Measurements from ENCODE around the gene KLHL22. TPM values are rescaled to one million over a fixed set of nuclear protein-coding genes. Genes with fewer than 3 reads are reported as not detected.

Gene KLHL22
- total and polyA plus RNA-seq, 8 donors, result 9.9 to 22.9 (median 13.2) TPM

DNA sequence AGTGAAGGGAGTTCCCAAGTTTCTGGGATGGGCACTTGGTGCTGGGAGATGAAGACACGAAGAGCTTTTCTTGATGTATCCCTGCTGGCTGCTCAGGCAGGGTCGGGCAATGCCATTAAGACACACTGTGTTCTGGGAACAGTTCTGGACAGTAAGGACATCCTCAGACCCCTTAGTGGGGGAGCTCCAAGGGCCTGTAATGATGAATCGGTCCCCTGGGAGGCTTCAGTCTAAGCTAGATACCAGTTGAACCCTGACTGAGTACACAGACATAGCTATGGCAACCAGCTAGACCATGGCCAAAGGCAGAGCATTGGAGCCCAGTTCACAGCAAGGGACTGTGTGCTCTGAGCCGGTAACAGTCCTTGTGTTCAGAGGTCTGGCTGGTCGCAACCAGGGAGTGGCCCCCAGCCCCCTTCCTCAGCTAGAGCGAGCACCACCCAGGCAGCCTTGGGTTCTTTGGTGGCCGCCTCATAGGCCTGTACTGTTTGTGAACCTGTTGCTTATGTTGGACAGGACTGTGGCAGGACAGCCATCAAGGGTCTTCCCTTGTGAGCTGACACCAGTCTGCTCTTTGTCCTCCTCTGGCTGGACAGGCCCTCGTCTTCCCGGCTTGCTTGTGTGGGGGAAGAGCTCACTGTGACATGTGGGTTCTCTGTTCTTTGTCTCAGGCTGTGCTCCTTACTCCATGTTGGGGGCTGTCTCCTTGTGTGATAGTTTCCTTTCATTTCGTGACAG, 36.8 kb upstream of the KLHL22 start:
- H3K27ac ChIP-seq, result peak overlapping the region in 2 of 4 donors; percentile 20 to 57

DNA sequence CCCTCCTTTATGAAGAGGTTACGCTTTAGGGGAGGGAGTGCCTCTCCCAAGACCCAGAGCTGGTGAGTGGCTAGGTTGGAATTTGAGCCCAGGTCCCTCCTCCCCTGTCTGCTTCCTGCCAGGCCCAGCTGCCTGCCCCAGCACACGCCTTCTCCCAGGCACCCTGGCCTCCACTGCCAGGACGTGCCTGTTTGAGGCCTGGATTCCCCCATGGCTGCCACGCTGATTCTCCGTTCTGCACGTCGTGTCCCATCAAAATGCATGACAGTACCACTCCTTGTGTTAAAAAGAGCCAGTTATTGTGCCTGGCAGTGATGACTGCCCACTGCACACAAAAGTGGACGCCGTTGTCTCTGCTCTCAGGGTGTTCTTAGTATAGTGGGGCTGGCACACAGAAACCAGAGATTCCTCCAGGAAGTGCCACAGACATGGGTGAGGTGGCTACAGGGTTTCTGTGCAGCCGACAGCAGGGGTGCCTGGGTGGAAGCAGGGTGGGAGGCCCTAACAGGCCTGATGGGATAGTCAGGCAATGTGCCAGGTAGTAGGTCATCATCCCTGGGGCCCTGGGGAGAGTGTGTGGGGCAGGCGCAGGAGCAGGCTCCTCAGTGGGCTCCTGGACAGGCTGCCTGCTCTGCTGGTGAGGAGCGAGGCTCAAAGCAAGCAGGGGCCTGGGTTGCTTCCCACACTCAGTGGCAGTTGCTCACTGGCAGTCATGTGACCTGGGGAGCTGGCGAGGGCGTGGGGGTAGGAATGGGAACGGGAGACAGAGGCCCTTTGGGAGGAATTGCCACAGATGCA, 36.0 kb upstream of the KLHL22 start:
- H3K4me3 ChIP-seq, result no peak overlapping the region
- TF ChIP-seq, protein P1, sequence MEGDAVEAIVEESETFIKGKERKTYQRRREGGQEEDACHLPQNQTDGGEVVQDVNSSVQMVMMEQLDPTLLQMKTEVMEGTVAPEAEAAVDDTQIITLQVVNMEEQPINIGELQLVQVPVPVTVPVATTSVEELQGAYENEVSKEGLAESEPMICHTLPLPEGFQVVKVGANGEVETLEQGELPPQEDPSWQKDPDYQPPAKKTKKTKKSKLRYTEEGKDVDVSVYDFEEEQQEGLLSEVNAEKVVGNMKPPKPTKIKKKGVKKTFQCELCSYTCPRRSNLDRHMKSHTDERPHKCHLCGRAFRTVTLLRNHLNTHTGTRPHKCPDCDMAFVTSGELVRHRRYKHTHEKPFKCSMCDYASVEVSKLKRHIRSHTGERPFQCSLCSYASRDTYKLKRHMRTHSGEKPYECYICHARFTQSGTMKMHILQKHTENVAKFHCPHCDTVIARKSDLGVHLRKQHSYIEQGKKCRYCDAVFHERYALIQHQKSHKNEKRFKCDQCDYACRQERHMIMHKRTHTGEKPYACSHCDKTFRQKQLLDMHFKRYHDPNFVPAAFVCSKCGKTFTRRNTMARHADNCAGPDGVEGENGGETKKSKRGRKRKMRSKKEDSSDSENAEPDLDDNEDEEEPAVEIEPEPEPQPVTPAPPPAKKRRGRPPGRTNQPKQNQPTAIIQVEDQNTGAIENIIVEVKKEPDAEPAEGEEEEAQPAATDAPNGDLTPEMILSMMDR (IDR thresholded peaks at IDR 0.05), result no peak
- intact Hi-C loops (cut with DNase I), result no loop called here
- H3K4me1 ChIP-seq, result no peaks in the 10 kb centered on the region
- DNase-seq (peak in 1 of 6 donors; percentile 26), ATAC-seq (peak; percentile 68 to 87 (median 82)), FAIRE-seq (no peak)
- H3K27ac ChIP-seq, result peak overlapping the region in 3 of 4 donors; percentile 17 to 57 (median 20)
- no peaks in the 10 kb centered on the region for H3K27me3 ChIP-seq
- no peaks in the 10 kb centered on the region for H3K9me3 ChIP-seq
- WGBS, 2 donors, result 72% methylated on average over 15 of the region's 15 CpGs
- H3K36me3 ChIP-seq, result no peaks in the 10 kb centered on the region

More for the DNA sequence above, 36.8 kb upstream of the KLHL22 start:
- no peaks in the 10 kb centered on the region for H3K9me3 ChIP-seq
- intact Hi-C loops (cut with DNase I), result no loop called here
- ATAC-seq (no peak), FAIRE-seq (no peak), DNase-seq (no peak)
- H3K36me3 ChIP-seq, result peaks cover 0 to 3% (median 0%) of the 10 kb centered on the region in 3 donors
- no peaks in the 10 kb centered on the region for H3K27me3 ChIP-seq
- H3K4me1 ChIP-seq, result no peaks in the 10 kb centered on the region
- TF ChIP-seq, protein P1 (IDR thresholded peaks at IDR 0.05), result no peak
- WGBS, 2 donors, result 83 to 85% methylated on average over 10 of the region's 10 CpGs
- H3K4me3 ChIP-seq, result no peak overlapping the region

DNA sequence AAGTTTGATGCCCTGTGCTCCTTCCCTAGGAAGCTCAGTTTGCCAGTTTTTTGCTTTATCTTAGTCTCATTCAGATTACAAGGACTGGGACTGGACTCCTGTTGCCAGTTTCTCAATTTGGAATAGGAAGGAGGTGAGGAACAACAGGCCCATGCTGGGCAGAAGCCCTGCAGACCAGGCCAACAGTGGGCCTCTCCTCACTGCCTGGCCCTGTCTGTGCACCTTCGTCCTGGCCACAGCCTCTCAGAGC, 35.5 kb upstream of the KLHL22 start:
- WGBS, 2 donors, result 50 to 64% methylated on average over 1 of the region's 1 CpG
- no peak for FAIRE-seq
- no peaks in the 10 kb centered on the region for H3K4me1 ChIP-seq
- no peak for ATAC-seq
- no peaks in the 10 kb centered on the region for H3K27me3 ChIP-seq
- TF ChIP-seq, protein P1 (IDR thresholded peaks at IDR 0.05), result no peak
- H3K4me3 ChIP-seq, result no peak overlapping the region
- H3K9me3 ChIP-seq, result no peaks in the 10 kb centered on the region
- no peaks in the 10 kb centered on the region for H3K36me3 ChIP-seq
- intact Hi-C loops (cut with DNase I), result no loop called here
- no peak for DNase-seq
- peak overlapping the region in 2 of 4 donors; percentile 20 to 57 for H3K27ac ChIP-seq

DNA sequence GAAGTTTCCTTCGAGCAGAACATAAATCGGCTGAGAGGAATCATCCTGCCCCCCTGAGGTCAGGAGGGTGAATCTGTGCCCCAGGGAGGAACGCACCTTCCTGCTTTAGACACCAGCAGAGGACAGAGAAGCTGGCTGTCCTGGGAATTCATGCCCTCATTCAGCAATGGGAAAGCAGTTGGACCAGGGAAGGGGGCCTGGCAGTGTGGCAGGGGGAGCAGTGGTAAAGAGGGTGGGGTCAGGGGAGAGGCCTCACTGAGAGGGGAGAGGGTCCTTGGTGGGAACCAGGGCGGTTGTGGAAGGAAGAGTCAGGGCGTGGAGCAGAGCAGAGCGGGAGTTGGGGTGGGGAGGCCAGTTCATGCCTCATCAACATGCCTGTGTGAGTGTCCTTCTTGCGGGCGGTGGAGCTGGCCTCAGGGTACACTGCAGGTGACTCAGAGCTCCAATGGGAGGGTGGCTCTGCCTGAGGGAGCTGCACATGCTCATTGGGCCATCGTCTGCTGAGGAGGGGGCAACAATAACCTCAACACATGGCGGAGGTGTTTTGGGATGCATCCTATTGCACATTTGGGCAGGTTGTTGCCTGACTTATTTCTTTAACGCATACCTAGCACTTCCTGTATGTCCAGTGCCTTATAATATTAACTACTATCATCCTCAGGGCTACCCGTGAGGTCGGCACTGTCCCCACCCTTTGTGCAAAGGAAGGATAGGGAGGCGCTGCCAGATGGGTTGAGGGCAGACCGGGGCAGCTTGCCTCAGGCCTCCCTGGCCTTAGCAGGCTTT, 35.0 kb upstream of the KLHL22 start:
- no peak overlapping the region for H3K4me3 ChIP-seq
- WGBS, 2 donors, result 86 to 89% methylated on average over 15 of the region's 15 CpGs
- ATAC-seq (peak in 3 of 4 donors; percentile 39 to 43 (median 41)), FAIRE-seq (no peak), DNase-seq (no peak)
- no peaks in the 10 kb centered on the region for H3K27me3 ChIP-seq
- TF ChIP-seq, protein P1 (IDR thresholded peaks at IDR 0.05), result no peak
- no peaks in the 10 kb centered on the region for H3K4me1 ChIP-seq
- H3K9me3 ChIP-seq, result no peaks in the 10 kb centered on the region
- no peaks in the 10 kb centered on the region for H3K36me3 ChIP-seq
- intact Hi-C loops (cut with DNase I), result no loop called here
- H3K27ac ChIP-seq, result peak overlapping the region in 2 of 4 donors; percentile 20 to 57

All from pancreas (tissue), 10 donors.